ENCODE measurements around the gene FBXO44. TPM values are rescaled to one million over a fixed set of nuclear protein-coding genes. Genes with fewer than 3 reads are reported as not detected.

The FBXO44 gene
- total RNA-seq, 2 donors from 2014 or later = 12.9 to 30.6 TPM

- intact Hi-C loops (cut with DNase I) = no loop called here
- no peak overlapping the region for H3K4me3 ChIP-seq
- 83 to 84% methylated on average over 7 of the region's 7 CpGs for WGBS, 2 donors
- no peak for ATAC-seq
- no peaks in the 10 kb centered on the region for H3K9me3 ChIP-seq
- H3K4me1 ChIP-seq = peaks cover 4% of the 10 kb centered on the region
- no peak for DNase-seq
- H3K27me3 ChIP-seq = peaks cover 0 to under 1% of the 10 kb centered on the region in 2 donors
- no peak overlapping the region for H3K27ac ChIP-seq
- no peak for TF ChIP-seq POLR2A (IDR thresholded peaks at IDR 0.05)
- TF ChIP-seq CTCF (IDR thresholded peaks at IDR 0.05) = no peak
- H3K36me3 ChIP-seq (replicated peaks in 1 of 2; ENCODE audit: insufficient read depth in 1 of 2, low read depth in 2 of 2) = no peaks in the 10 kb centered on the region
These were observed 30.6 kb downstream of the FBXO44 start for GRCh38 chr1:11685210-11685752.

GRCh38 chr1:11688506-11688905 lies 33.8 kb downstream of the FBXO44 start:
- H3K27me3 ChIP-seq = peaks cover 0 to 12% of the 10 kb centered on the region in 2 donors
- DNase-seq (no peak), ATAC-seq (no peak)
- no peaks in the 10 kb centered on the region for H3K36me3 ChIP-seq (replicated peaks in 1 of 2; ENCODE audit: insufficient read depth in 1 of 2, low read depth in 2 of 2)
- H3K4me1 ChIP-seq = peaks cover 19% of the 10 kb centered on the region
- no peak overlapping the region for H3K4me3 ChIP-seq
- intact Hi-C loops (cut with DNase I) = no loop called here
- H3K27ac ChIP-seq = no peak overlapping the region
- H3K9me3 ChIP-seq = no peaks in the 10 kb centered on the region
- no peak for TF ChIP-seq POLR2A (IDR thresholded peaks at IDR 0.05)
- no peak for TF ChIP-seq CTCF (IDR thresholded peaks at IDR 0.05)
- WGBS, 2 donors = 80 to 88% methylated on average over 4 of the region's 4 CpGs

- Histone ChIP-seq H3K4me1 (peaks cover 19% of the 10 kb centered on the region), H3K36me3 (replicated peaks in 1 of 2; ENCODE audit: insufficient read depth in 1 of 2, low read depth in 2 of 2) (no peaks in the 10 kb centered on the region), H3K27ac (no peak overlapping the region), H3K4me3 (no peak overlapping the region), H3K9me3 (no peaks in the 10 kb centered on the region), H3K27me3 (peaks cover 0 to 12% of the 10 kb centered on the region in 2 donors)
- no peak for DNase-seq
- TF ChIP-seq POLR2A (IDR thresholded peaks at IDR 0.05) = no peak
- TF ChIP-seq CTCF (IDR thresholded peaks at IDR 0.05) = no peak
- intact Hi-C loops (cut with DNase I) = no loop called here
- WGBS, 2 donors = 1 to 11% methylated on average over 14 to 57 of the region's 64 CpGs
- ATAC-seq = no peak
These were observed 36.0 kb downstream of the FBXO44 start for GRCh38 chr1:11690397-11691301.

- TF ChIP-seq CTCF (IDR thresholded peaks at IDR 0.05) (no peak), POLR2A (IDR thresholded peaks at IDR 0.05) (no peak)
- no peak within 1 kb of the TSS for H3K4me3 ChIP-seq
- 0 to 1% methylated on average over 16 to 42 of the region's 78 CpGs for WGBS, 2 donors
- H3K4me1 ChIP-seq = peaks cover 19% of the 10 kb centered on the region
- H3K27ac ChIP-seq = no peak within 1 kb of the TSS
- peak; percentile 15 for ATAC-seq
- H3K9me3 ChIP-seq = no peaks in the 10 kb centered on the region
- no peak for DNase-seq
- peaks cover 0 to 12% of the 10 kb centered on the region in 2 donors for H3K27me3 ChIP-seq
- intact Hi-C loops (cut with DNase I) = no loop called here
- no peaks in the 10 kb centered on the region for H3K36me3 ChIP-seq (replicated peaks in 1 of 2; ENCODE audit: insufficient read depth in 1 of 2, low read depth in 2 of 2)
These were observed 36.7 kb downstream of the FBXO44 start, which contains the start of gene DRAXIN for GRCh38 chr1:11691302-11691914. TSS of gene DRAXIN (plus strand) at chr1:11691710. CDS start at chr1:11706259, 14,549 bp downstream.

Data from body of pancreas (tissue), 4 donors.